Endothelial cell (in vitro differentiated cells): ENCODE data around the gene CCNG1. TPM values are rescaled to one million over a fixed set of nuclear protein-coding genes. Genes with fewer than 3 reads are reported as not detected.
A peak's percentile ranks its signal among the peaks of the same experiment; 100 is the strongest.

Experiments
- DNase-seq: peaks from one replicate; pipeline ENCODE4 v3.0.0; 2021; ENCODE audit warnings: low spot score
- H3K27ac Mint-ChIP-seq: one replicate; pipeline ENCODE4 v1.8.0; 2021; ENCODE audit warnings: mixed read lengths, inconsistent platforms; ENCODE audit not compliant: unreplicated experiment
- H3K27me3 Mint-ChIP-seq: one replicate; pipeline ENCODE4 v1.8.0; 2021; ENCODE audit warnings: mild to moderate bottlenecking, moderate library complexity, mixed read lengths, inconsistent platforms; ENCODE audit not compliant: unreplicated experiment
- H3K36me3 Mint-ChIP-seq: one replicate; pipeline ENCODE4 v1.8.0; 2021; ENCODE audit warnings: mild to moderate bottlenecking, low read depth, mixed read lengths, inconsistent platforms; ENCODE audit not compliant: unreplicated experiment
- H3K4me1 Mint-ChIP-seq: one replicate; pipeline ENCODE4 v1.8.0; 2021; ENCODE audit warnings: mild to moderate bottlenecking, mixed read lengths, inconsistent platforms; ENCODE audit not compliant: unreplicated experiment
- H3K4me3 Mint-ChIP-seq: one replicate; pipeline ENCODE4 v1.8.0; 2021; ENCODE audit warnings: mild to moderate bottlenecking, mixed read lengths, inconsistent platforms; ENCODE audit not compliant: unreplicated experiment
- H3K9me3 Mint-ChIP-seq: one replicate; pipeline ENCODE4 v1.8.0; 2021; ENCODE audit warnings: mixed read lengths, inconsistent platforms; ENCODE audit not compliant: unreplicated experiment
- CTCF ChIP-seq: fragments of 200-600 bp; sonication (generic); IDR thresholded peaks from one replicate; pipeline ENCODE4 v1.5.0; 2021; ENCODE audit warnings: antibody characterized with exemption; ENCODE audit not compliant: unreplicated experiment
- total RNA-seq: library from RNA; stranded (reverse); fragmentation: NEBNext Ultra II Directional; extraction: Animal tissue kit (Norgen Biotek cat#: 25700); gene quantifications from one replicate; pipeline ENCODE4 v1.2.1, GENCODE V29; 2021; ENCODE audit not compliant: unreplicated experiment

CCNG1 gene
- total RNA-seq, 1 donor from 2014 or later, result 360 TPM

DNA sequence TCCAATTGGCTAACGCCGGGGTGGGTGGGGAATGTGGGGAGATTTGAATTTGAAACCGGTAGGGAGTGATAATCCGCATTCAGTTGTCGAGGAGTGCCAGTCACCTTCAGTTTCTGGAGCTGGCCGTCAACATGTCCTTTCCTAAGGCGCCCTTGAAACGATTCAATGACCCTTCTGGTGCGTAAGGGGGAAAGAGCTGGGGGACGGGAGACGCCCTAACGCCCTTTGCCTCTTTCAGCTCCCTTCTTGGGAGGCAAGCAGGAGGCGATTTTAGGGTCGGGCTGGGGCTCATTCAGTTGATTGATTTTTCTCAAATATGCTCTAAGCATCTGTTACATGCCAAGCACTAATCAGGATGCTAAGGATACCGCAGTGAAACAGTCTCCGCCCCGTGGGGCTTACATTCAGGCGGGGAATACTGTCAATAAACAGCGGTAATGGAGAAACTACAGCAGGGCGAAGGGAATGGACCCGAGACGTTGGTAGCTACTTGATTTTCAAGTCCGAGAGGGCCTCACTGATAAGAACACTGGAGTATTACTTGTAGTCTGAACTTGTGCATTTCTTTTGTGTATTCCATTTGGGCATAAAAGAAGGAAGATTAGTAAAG lies 23.3 kb downstream of the CCNG1 start, which contains the start of gene HMMR:
HMMR (plus strand) TSS at position 71 of the 610 bp plus-strand sequence; CDS start at position 132, 61 bp downstream.
- Mint-ChIP-seq H3K4me1 (peaks cover 9% of the 10 kb centered on the region), H3K27ac (peak within 1 kb of the TSS; percentile 81)
- no peak for DNase-seq

GRCh38 chr5:163463063-163463435 lies 25.7 kb downstream of the CCNG1 start:
- TF ChIP-seq CTCF, result no peak
- no peak overlapping the region for H3K27ac Mint-ChIP-seq
- no peak overlapping the region for H3K4me3 Mint-ChIP-seq
- no peaks in the 10 kb centered on the region for H3K9me3 Mint-ChIP-seq
- H3K27me3 Mint-ChIP-seq, result no peaks in the 10 kb centered on the region
- peaks cover 9% of the 10 kb centered on the region for H3K4me1 Mint-ChIP-seq
- DNase-seq, result no peak
- no peaks in the 10 kb centered on the region for H3K36me3 Mint-ChIP-seq

More for the DNA sequence above, 23.3 kb downstream of the CCNG1 start, which contains the start of gene HMMR:
- Mint-ChIP-seq H3K9me3 (no peaks in the 10 kb centered on the region), H3K36me3 (no peaks in the 10 kb centered on the region), H3K4me3 (peak within 1 kb of the TSS; percentile 97), H3K27me3 (no peaks in the 10 kb centered on the region)
- TF ChIP-seq CTCF, result no peak

DNA sequence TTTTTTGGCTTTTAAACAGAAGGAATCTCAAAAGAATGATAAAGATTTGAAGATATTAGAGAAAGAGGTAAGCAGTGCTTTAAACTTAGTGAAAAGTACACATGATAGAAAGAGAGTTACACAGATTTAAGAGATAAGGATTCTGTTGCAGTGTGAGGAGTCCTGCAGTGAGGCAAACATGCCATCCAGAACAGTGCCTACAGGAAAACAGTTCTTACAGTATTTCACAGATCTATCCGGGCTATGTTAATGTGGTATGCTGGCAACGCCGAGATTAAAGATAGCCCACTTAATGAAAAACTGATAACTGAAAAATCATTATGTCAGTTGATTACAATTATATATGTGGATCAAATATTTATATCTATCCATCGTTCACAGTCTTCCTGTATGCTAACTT lies 30.3 kb downstream of the CCNG1 start:
- no peak for DNase-seq
- TF ChIP-seq CTCF, result no peak
- no peak overlapping the region for H3K27ac Mint-ChIP-seq
- no peaks in the 10 kb centered on the region for H3K4me1 Mint-ChIP-seq
- H3K9me3 Mint-ChIP-seq, result no peaks in the 10 kb centered on the region
- no peaks in the 10 kb centered on the region for H3K27me3 Mint-ChIP-seq
- H3K4me3 Mint-ChIP-seq, result no peak overlapping the region
- H3K36me3 Mint-ChIP-seq, result no peaks in the 10 kb centered on the region

DNA sequence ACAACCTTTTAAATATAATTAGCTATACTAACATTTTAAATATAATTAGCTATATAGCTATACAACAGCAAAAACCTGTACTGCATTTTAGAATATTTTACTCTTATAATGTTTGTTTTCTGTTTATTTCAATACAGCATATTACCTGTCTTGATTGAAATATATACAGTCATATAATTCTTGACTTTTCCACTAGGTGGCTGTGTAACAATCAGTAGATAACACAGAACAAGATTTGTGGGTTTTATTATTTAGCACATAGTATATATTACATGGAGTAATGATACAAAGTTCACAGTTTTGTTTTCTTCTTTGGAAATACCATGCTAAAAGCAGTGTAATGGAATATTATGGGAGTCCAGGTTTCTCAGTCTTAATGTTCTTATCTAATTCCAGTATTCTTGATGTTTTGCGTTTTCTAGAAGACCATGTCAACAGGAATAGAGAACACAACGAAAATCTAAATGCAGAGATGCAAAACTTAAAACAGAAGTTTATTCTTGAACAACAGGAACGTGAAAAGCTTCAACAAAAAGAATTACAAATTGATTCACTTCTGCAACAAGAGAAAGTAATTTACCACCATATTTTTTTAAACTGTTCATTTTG lies 36.3 kb downstream of the CCNG1 start:
- no peaks in the 10 kb centered on the region for H3K27me3 Mint-ChIP-seq
- no peak for DNase-seq
- H3K36me3 Mint-ChIP-seq, result no peaks in the 10 kb centered on the region

More for the DNA sequence above, 36.3 kb downstream of the CCNG1 start:
- TF ChIP-seq CTCF, result no peak
- Mint-ChIP-seq H3K4me1 (no peaks in the 10 kb centered on the region), H3K9me3 (no peaks in the 10 kb centered on the region), H3K4me3 (no peak overlapping the region), H3K27ac (no peak overlapping the region)
